WTC11 (cell line): Measurements from ENCODE around the gene PARD6A.

ENCODE experiments used
- ATF2 ChIP-seq: sonication (generic); formaldehyde crosslinking; IDR thresholded peaks from 2 replicates; pipeline ENCODE4 v1.8.1; 2022; ENCODE audit warnings: low read depth, missing genetic modification reagents, borderline replicate concordance
- CTCF ChIP-seq: fragments of 200-600 bp; IDR thresholded peaks from 2 replicates; pipeline ENCODE4 v1.8.0; 2022; ENCODE audit warnings: antibody characterized with exemption
- E2F4 ChIP-seq: sonication (generic); formaldehyde crosslinking; IDR thresholded peaks from 2 replicates; pipeline ENCODE4 v1.8.1; 2022; ENCODE audit warnings: low read depth, mild to moderate bottlenecking, moderate library complexity, missing genetic modification reagents, borderline replicate concordance
- E2F5 ChIP-seq: sonication (generic); formaldehyde crosslinking; IDR thresholded peaks from 2 replicates; pipeline ENCODE4 v1.8.1; 2022; ENCODE audit warnings: mild to moderate bottlenecking, moderate library complexity, missing genetic modification reagents
- FOXJ3 ChIP-seq: sonication (generic); formaldehyde crosslinking; IDR thresholded peaks from 2 replicates; pipeline ENCODE4 v1.9.0; 2021; ENCODE audit warnings: missing genetic modification reagents, mild to moderate bottlenecking, borderline replicate concordance
- HMGA2 ChIP-seq: fragments of 250-450 bp; sonication (Bioruptor Pico); IDR thresholded peaks from 2 replicates; pipeline ENCODE4 v1.4.0; 2021; ENCODE audit warnings: mild to moderate bottlenecking, moderate library complexity
- JAZF1 ChIP-seq: fragments of 250-450 bp; sonication (Bioruptor Pico); IDR thresholded peaks from 2 replicates; pipeline ENCODE4 v1.9.0; 2021; ENCODE audit warnings: moderate library complexity, mild to moderate bottlenecking, inconsistent platforms
- MAX ChIP-seq: sonication (generic); formaldehyde crosslinking; IDR thresholded peaks from 2 replicates; pipeline ENCODE4 v1.8.0; 2022; ENCODE audit warnings: mild to moderate bottlenecking, missing genetic modification reagents
- PREB ChIP-seq: sonication (generic); formaldehyde crosslinking; IDR thresholded peaks from 2 replicates; pipeline ENCODE4 v1.8.1; 2022; ENCODE audit warnings: mild to moderate bottlenecking, missing genetic modification reagents, moderate library complexity, borderline replicate concordance
- SMAD3 ChIP-seq: sonication (generic); formaldehyde crosslinking; IDR thresholded peaks from 2 replicates; pipeline ENCODE4 v1.8.0; 2022; ENCODE audit warnings: missing genetic modification reagents, mild to moderate bottlenecking, borderline replicate concordance
- SP1 ChIP-seq: sonication (generic); formaldehyde crosslinking; conservative IDR thresholded peaks from 2 replicates; pipeline ENCODE4 v1.8.1; 2022; ENCODE audit warnings: missing genetic modification reagents
- TEAD1 ChIP-seq: sonication (generic); formaldehyde crosslinking; IDR thresholded peaks from 2 replicates; pipeline ENCODE4 v1.8.0; 2022; ENCODE audit warnings: mild to moderate bottlenecking, missing genetic modification reagents
- USF2 ChIP-seq: sonication (generic); formaldehyde crosslinking; IDR thresholded peaks from 2 replicates; pipeline ENCODE4 v1.8.1; 2023; ENCODE audit warnings: mild to moderate bottlenecking, missing genetic modification reagents, moderate library complexity

GRCh38 chr16:67710607-67711006, 49.8 kb downstream of the PARD6A start:
- TF ChIP-seq CTCF (no peak), SMAD3 (CRISPR knock-in tag) (no peak), HMGA2 (no peak), MAX (no peak), E2F4 (CRISPR knock-in tag) (no peak), PREB (CRISPR knock-in tag) (no peak), ATF2 (CRISPR knock-in tag) (no peak), USF2 (CRISPR knock-in tag) (no peak), JAZF1 (CRISPR knock-in tag) (no peak), E2F5 (no peak), FOXJ3 (CRISPR knock-in tag) (no peak), SP1 (no peak), TEAD1 (CRISPR knock-in tag) (no peak)
